ENCODE data around the gene SUSD4. TPM values are rescaled to one million over a fixed set of nuclear protein-coding genes. Genes with fewer than 3 reads are reported as not detected.

SUSD4 gene
- total and polyA plus RNA-seq, 2 of the 4 experiments (the other 2 are of a cell fraction) = 1.8 to 2.7 TPM

DNA sequence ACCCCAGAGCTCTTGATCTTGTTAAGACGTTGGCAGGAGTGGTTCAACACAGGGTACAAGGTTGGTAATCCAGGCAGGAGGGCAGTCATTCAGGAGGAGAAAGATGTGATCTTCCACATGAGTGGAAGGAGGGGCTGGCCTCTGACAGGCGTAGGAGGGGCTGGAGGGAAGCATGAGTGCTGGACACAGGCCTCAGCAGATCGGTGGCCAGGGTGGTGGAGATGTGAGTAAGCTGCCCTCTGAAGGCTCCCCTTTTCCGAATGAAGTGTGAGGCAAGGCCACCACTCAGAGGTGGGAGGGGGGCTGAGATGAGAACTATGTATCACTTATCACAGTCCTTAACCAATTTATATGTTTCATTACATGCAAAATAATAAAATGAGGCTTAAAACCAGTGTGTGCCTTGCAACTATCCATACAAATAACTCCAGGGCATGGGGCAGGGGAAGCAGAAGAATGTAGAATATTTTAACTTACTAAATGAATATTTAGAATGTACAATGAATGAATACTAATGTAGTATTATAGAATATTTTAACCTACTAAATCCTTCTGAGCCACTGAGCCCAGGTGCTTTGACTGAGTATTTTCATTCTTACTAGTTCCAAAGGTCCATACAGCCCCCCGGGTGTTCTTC lies 117.4 kb downstream of the SUSD4 start:
- WGBS, 2 experiments (ENCODE audit: extremely low coverage in 2 of 2, insufficient read length in 1 of 2) = no CpG with 5 or more reads among the region's 5 CpGs

More for the DNA sequence above, 117.4 kb downstream of the SUSD4 start:
- Histone ChIP-seq H2BK15ac (ENCODE audit: low read depth, low read length) (no peak overlapping the region), H3K18ac (ENCODE audit: low read depth, low read length) (no peak overlapping the region), H3K23ac (ENCODE audit: low read depth, low read length) (no peak overlapping the region), H3K9ac (ENCODE audit: low read depth, low read length) (no peak overlapping the region), H3K79me1 (ENCODE audit: low read depth in 1 of 2, low read length in 2 of 2) (no peaks in the 10 kb centered on the region), H2AK5ac (ENCODE audit: low read depth, low read length) (no peak overlapping the region), H3K4ac (ENCODE audit: low read depth, low read length) (no peak overlapping the region), H3K27ac (ENCODE audit: insufficient read depth, low read length) (no peak overlapping the region), H3K9me3 (ENCODE audit: control insufficient read depth, insufficient read depth, low read length) (no peaks in the 10 kb centered on the region), H2AFZ (replicated peaks; ENCODE audit: low read length, poor library complexity) (no peak overlapping the region), H2BK5ac (ENCODE audit: low read depth, low read length, poor library complexity, severe bottlenecking) (no peak overlapping the region), H3K4me1 (ENCODE audit: control insufficient read depth, insufficient read depth, low read length) (no peaks in the 10 kb centered on the region), H3K56ac (ENCODE audit: extremely low read depth, insufficient read depth, low read length) (no peak overlapping the region), H2BK120ac (ENCODE audit: low read depth, low read length) (no peak overlapping the region), H3K4me3 (ENCODE audit: insufficient read depth, low read depth, low read length) (no peak overlapping the region), H3K27me3 (ENCODE audit: control insufficient read depth, insufficient read depth, low read length) (peaks cover 20% of the 10 kb centered on the region), H4K5ac (ENCODE audit: low read depth, low read length) (no peak overlapping the region), H2BK20ac (ENCODE audit: low read depth, low read length) (no peak overlapping the region), H4K8ac (ENCODE audit: low read depth in 2 of 2, low read length in 2 of 2) (no peak overlapping the region), H3K4me2 (ENCODE audit: low read depth, low read length) (no peak overlapping the region), H3K14ac (replicated peaks; ENCODE audit: low read depth, low read length) (no peak overlapping the region), H2AK9ac (replicated peaks; ENCODE audit: low read depth, low read length, poor library complexity) (no peak overlapping the region), H3K36me3 (ENCODE audit: control insufficient read depth, insufficient read depth, low read length) (no peaks in the 10 kb centered on the region), H3K9me1 (ENCODE audit: insufficient read depth, low read length) (no peaks in the 10 kb centered on the region), H4K20me1 (ENCODE audit: insufficient read depth, low read length) (no peaks in the 10 kb centered on the region; the same call in 1 of the 2 replicates), H4K91ac (ENCODE audit: insufficient read depth, low read depth, low read length) (no peak overlapping the region)
- ATAC-seq (ENCODE audit: low read depth) (no peak), DNase-seq (no peak)
- in situ Hi-C loops (cut with MboI; ENCODE audit: low sequenced_read_pairs) (no loop called here), dilution Hi-C loops (cut with HindIII; ENCODE audit: low sequenced_read_pairs, unreplicated experiment) (no loop called here), intact Hi-C loops (cut with micrococcal nuclease) (no loop called here)
- TF ChIP-seq, protein P1, sequence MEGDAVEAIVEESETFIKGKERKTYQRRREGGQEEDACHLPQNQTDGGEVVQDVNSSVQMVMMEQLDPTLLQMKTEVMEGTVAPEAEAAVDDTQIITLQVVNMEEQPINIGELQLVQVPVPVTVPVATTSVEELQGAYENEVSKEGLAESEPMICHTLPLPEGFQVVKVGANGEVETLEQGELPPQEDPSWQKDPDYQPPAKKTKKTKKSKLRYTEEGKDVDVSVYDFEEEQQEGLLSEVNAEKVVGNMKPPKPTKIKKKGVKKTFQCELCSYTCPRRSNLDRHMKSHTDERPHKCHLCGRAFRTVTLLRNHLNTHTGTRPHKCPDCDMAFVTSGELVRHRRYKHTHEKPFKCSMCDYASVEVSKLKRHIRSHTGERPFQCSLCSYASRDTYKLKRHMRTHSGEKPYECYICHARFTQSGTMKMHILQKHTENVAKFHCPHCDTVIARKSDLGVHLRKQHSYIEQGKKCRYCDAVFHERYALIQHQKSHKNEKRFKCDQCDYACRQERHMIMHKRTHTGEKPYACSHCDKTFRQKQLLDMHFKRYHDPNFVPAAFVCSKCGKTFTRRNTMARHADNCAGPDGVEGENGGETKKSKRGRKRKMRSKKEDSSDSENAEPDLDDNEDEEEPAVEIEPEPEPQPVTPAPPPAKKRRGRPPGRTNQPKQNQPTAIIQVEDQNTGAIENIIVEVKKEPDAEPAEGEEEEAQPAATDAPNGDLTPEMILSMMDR (conservative IDR thresholded peaks at IDR 0.05; ENCODE audit: low read depth, low read length) = no peak
- TF ChIP-seq, protein P2, sequence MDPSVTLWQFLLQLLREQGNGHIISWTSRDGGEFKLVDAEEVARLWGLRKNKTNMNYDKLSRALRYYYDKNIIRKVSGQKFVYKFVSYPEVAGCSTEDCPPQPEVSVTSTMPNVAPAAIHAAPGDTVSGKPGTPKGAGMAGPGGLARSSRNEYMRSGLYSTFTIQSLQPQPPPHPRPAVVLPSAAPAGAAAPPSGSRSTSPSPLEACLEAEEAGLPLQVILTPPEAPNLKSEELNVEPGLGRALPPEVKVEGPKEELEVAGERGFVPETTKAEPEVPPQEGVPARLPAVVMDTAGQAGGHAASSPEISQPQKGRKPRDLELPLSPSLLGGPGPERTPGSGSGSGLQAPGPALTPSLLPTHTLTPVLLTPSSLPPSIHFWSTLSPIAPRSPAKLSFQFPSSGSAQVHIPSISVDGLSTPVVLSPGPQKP (IDR thresholded peaks at IDR 0.05; ENCODE audit: borderline replicate concordance, low read depth, low read length) = no peak
- TF ChIP-seq NFE2L2 (IDR thresholded peaks at IDR 0.05; ENCODE audit: low read depth, low read length) (no peak), MXI1 (IDR thresholded peaks at IDR 0.05; ENCODE audit: borderline replicate concordance, low read depth, low read length) (no peak), RFX5 (IDR thresholded peaks at IDR 0.05; ENCODE audit: low read depth, low read length) (no peak), FOS (IDR thresholded peaks at IDR 0.05; ENCODE audit: low read depth, low read length) (no peak), MAZ (IDR thresholded peaks at IDR 0.05; ENCODE audit: borderline replicate concordance, low read depth, low read length) (no peak), MAFK (IDR thresholded peaks at IDR 0.05; ENCODE audit: low read depth, low read length) (no peak), SMC3 (IDR thresholded peaks at IDR 0.05; ENCODE audit: low read depth, low read length) (no peak), BHLHE40 (IDR thresholded peaks at IDR 0.05; ENCODE audit: low read depth, low read length) (no peak), POLR2A (IDR thresholded peaks at IDR 0.05; ENCODE audit: low read depth, low read length) (no peak), RCOR1 (IDR thresholded peaks at IDR 0.05; ENCODE audit: insufficient replicate concordance, low read length) (no peak)
- TF ChIP-seq, protein P3, sequence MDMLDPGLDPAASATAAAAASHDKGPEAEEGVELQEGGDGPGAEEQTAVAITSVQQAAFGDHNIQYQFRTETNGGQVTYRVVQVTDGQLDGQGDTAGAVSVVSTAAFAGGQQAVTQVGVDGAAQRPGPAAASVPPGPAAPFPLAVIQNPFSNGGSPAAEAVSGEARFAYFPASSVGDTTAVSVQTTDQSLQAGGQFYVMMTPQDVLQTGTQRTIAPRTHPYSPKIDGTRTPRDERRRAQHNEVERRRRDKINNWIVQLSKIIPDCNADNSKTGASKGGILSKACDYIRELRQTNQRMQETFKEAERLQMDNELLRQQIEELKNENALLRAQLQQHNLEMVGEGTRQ (IDR thresholded peaks at IDR 0.05; ENCODE audit: low read depth, low read length) = no peak
- CTCF ChIA-PET = no interaction called here
- POLR2A ChIA-PET (ENCODE audit: unreplicated experiment) = no interaction called here
- BruUV-seq (replicated peaks) = no TSS peak
